Neural cell (in vitro differentiated cells): Measurements from ENCODE around the gene SNPH. TPM values are rescaled to one million over a fixed set of nuclear protein-coding genes. Genes with fewer than 3 reads are reported as not detected.

Source experiments
- H2AFZ ChIP-seq: fragments of 200-600, 300-800 bp; sonication (generic), shearing (Covaris generic); 2 replicates; pipeline ENCODE4 v1.6.0; 2014; ENCODE audit warnings: low read depth, mild to moderate bottlenecking, antibody characterized with exemption, low read length, moderate library complexity
- H3F3A ChIP-seq: fragments of 200-600 bp; shearing (Covaris generic); 2 replicates; pipeline ENCODE4 v1.6.1; 2016; ENCODE audit warnings: mild to moderate bottlenecking, moderate library complexity, mixed read lengths, antibody characterized with exemption, low read length; ENCODE audit not compliant: insufficient read depth, poor library complexity, severe bottlenecking
- H3K27ac ChIP-seq: fragments of 200-600, 300-800 bp; sonication (generic), shearing (Covaris generic); 2 replicates; pipeline ENCODE4 v1.5.1; 2014; ENCODE audit warnings: mild to moderate bottlenecking, low read length, moderate library complexity
- H3K27me3 ChIP-seq: fragments of 300-800, 200-600 bp; sonication (generic), shearing (Covaris generic); 2 replicates; pipeline ENCODE4 v1.6.0; 2014; ENCODE audit warnings: mild to moderate bottlenecking, low read depth, low read length, moderate library complexity; ENCODE audit not compliant: insufficient read depth
- H3K36me3 ChIP-seq: fragments of 300-800, 200-600 bp; sonication (generic), shearing (Covaris generic); 2 replicates; pipeline ENCODE4 v1.5.1; 2014; ENCODE audit warnings: mild to moderate bottlenecking, antibody characterized with exemption, low read length, moderate library complexity; ENCODE audit not compliant: insufficient read depth
- H3K4me2 ChIP-seq: fragments of 300-800, 200-600 bp; sonication (generic), shearing (Covaris generic); 2 replicates; pipeline ENCODE4 v1.6.0; 2014; ENCODE audit warnings: mild to moderate bottlenecking, low read length
- H3K4me3 ChIP-seq: fragments of 300-800, 200-600 bp; sonication (generic), shearing (Covaris generic); 2 replicates; pipeline ENCODE4 v1.5.1; 2014; ENCODE audit warnings: mild to moderate bottlenecking, low read length, moderate library complexity
- H3K79me2 ChIP-seq: fragments of 200-600 bp; shearing (Covaris generic); replicated peaks from 2 replicates; pipeline ENCODE4 v1.6.0; 2014; ENCODE audit warnings: mild to moderate bottlenecking, low read length, moderate library complexity; ENCODE audit not compliant: insufficient read depth
- H3K9ac ChIP-seq: fragments of 300-800, 200-600 bp; sonication (generic), shearing (Covaris generic); 2 replicates; pipeline ENCODE4 v1.6.1; 2016; ENCODE audit warnings: mild to moderate bottlenecking, low read length, mixed read lengths
- H3K9me2 ChIP-seq: fragments of 200-600 bp; shearing (Covaris generic); 2 replicates; pipeline ENCODE4 v1.6.1; 2016; ENCODE audit warnings: mild to moderate bottlenecking, low read length, mixed read lengths; ENCODE audit not compliant: insufficient read depth
- H3K9me3 ChIP-seq: fragments of 200-600, 300-800 bp; sonication (generic), shearing (Covaris generic); 2 replicates; pipeline ENCODE4 v1.6.1; 2016; ENCODE audit warnings: mild to moderate bottlenecking, mixed run types, low read length, moderate library complexity, mixed read lengths
- H4K20me1 ChIP-seq: fragments of 200-600 bp; shearing (Covaris generic); 2 replicates; pipeline ENCODE4 v1.6.1; 2016; ENCODE audit warnings: mild to moderate bottlenecking, mixed run types; ENCODE audit not compliant: insufficient read depth
- CTCF ChIP-seq: fragments of 450-650 bp; IDR thresholded peaks from 2 replicates; pipeline ENCODE4 v1.5.1; 2014; ENCODE audit warnings: antibody characterized with exemption, mild to moderate bottlenecking, moderate library complexity; ENCODE audit not compliant: poor library complexity, severe bottlenecking
- EP300 ChIP-seq: fragments of 450-650 bp; conservative IDR thresholded peaks from 2 replicates; pipeline ENCODE4 v1.6.1; 2014; ENCODE audit warnings: antibody characterized with exemption, mild to moderate bottlenecking, moderate library complexity; ENCODE audit not compliant: poor library complexity, severe bottlenecking
- EZH2 ChIP-seq: fragments of 200-600, 300-800 bp; shearing (Covaris generic), sonication (generic); IDR thresholded peaks from 2 replicates; pipeline ENCODE4 v1.6.1; 2014; ENCODE audit warnings: antibody characterized with exemption, low read length, borderline replicate concordance, mild to moderate bottlenecking; ENCODE audit not compliant: insufficient read depth, poor library complexity, severe bottlenecking
- MXI1 ChIP-seq: fragments of 450-650 bp; conservative IDR thresholded peaks from 2 replicates; pipeline ENCODE4 v1.6.1; 2014; ENCODE audit warnings: antibody characterized with exemption, mild to moderate bottlenecking; ENCODE audit not compliant: poor library complexity, severe bottlenecking
- POLR2AphosphoS5 ChIP-seq: IDR thresholded peaks from 2 replicates; pipeline ENCODE4 v1.6.1; 2012
- RAD21 ChIP-seq: fragments of 450-650 bp; conservative IDR thresholded peaks from 2 replicates; pipeline ENCODE4 v1.6.1; 2014; ENCODE audit warnings: antibody characterized with exemption, mild to moderate bottlenecking, moderate library complexity
- REST ChIP-seq: IDR thresholded peaks from 2 replicates; pipeline ENCODE4 v1.6.1; 2012; ENCODE audit warnings: borderline replicate concordance
- SMC3 ChIP-seq: fragments of 450-650 bp; conservative IDR thresholded peaks from 2 replicates; pipeline ENCODE4 v1.6.1; 2014; ENCODE audit warnings: antibody characterized with exemption, mild to moderate bottlenecking, moderate library complexity; ENCODE audit not compliant: poor library complexity
- TAF1 ChIP-seq: IDR thresholded peaks from 2 replicates; pipeline ENCODE4 v1.6.1; 2012; ENCODE audit warnings: low read depth
- polyA plus RNA-seq: library from polyadenylated mRNA; depleted of rRNA; stranded (reverse); fragments of >200 nt; gene quantifications from 2 replicates; pipeline ENCODE4 v1.2.3, GENCODE V29; 2014

SNPH gene
- polyA plus RNA-seq, 1 donor from 2014 or later: 25.6 TPM

- Histone ChIP-seq H3K4me2 (no peak overlapping the region), H4K20me1 (no peaks in the 10 kb centered on the region), H3K9me2 (no peaks in the 10 kb centered on the region), H3K9me3 (no peaks in the 10 kb centered on the region), H3K36me3 (no peaks in the 10 kb centered on the region), H3F3A (no peaks in the 10 kb centered on the region), H3K9ac (no peak overlapping the region), H3K79me2 (no peaks in the 10 kb centered on the region), H3K27me3 (no peaks in the 10 kb centered on the region), H3K4me3 (no peak overlapping the region), H3K27ac (no peak overlapping the region), H2AFZ (no peak overlapping the region)
- TF ChIP-seq TAF1 (no peak), REST (no peak), MXI1 (no peak), SMC3 (no peak), CTCF (no peak), EZH2 (no peak), EP300 (no peak), POLR2AphosphoS5 (no peak), RAD21 (no peak)
Measured at GRCh38 chr20:1308702-1309095, 42.6 kb downstream of the SNPH start.

GRCh38 chr20:1309439-1309847 is 43.3 kb downstream of the SNPH start:
- no peaks in the 10 kb centered on the region for H3K79me2 ChIP-seq
- H3K27ac ChIP-seq: no peak overlapping the region
- no peaks in the 10 kb centered on the region for H3K9me2 ChIP-seq
- TF ChIP-seq SMC3 (no peak), EP300 (no peak), CTCF (no peak), EZH2 (no peak), REST (no peak), POLR2AphosphoS5 (no peak), RAD21 (no peak), TAF1 (no peak), MXI1 (no peak)
- H3F3A ChIP-seq: no peaks in the 10 kb centered on the region
- H3K36me3 ChIP-seq: no peaks in the 10 kb centered on the region
- no peaks in the 10 kb centered on the region for H3K27me3 ChIP-seq
- no peak overlapping the region for H2AFZ ChIP-seq
- no peak overlapping the region for H3K4me2 ChIP-seq
- H3K4me3 ChIP-seq: no peak overlapping the region
- H3K9ac ChIP-seq: no peak overlapping the region
- no peaks in the 10 kb centered on the region for H3K9me3 ChIP-seq
- H4K20me1 ChIP-seq: no peaks in the 10 kb centered on the region
